A549 (cell line): ENCODE data around the gene CAMTA1.

ENCODE experiments used
- ESRRA ChIP-seq: fragments of 150-350 bp; IDR thresholded peaks from 2 replicates; pipeline ENCODE4 v1.6.1; 2014; ENCODE audit warnings: mild to moderate bottlenecking, low read length, borderline replicate concordance
- RARB ChIP-seq: fragments of 250-450 bp; sonication (Bioruptor Pico); IDR thresholded peaks from 2 replicates; pipeline ENCODE4 v1.8.0; 2021; ENCODE audit warnings: mild to moderate bottlenecking, moderate library complexity
- TF ChIP-seq, protein P1 (sequence below): fragments of >200 bp; sonication (Bioruptor Twin); formaldehyde crosslinking; IDR thresholded peaks from 3 replicates; pipeline ENCODE4 v1.5.1; 2016

GRCh38 chr1:6909857-6910256 is 124.6 kb downstream of the CAMTA1 start:
- TF ChIP-seq ESRRA (no peak), RARB (no peak)
- TF ChIP-seq, protein P1, sequence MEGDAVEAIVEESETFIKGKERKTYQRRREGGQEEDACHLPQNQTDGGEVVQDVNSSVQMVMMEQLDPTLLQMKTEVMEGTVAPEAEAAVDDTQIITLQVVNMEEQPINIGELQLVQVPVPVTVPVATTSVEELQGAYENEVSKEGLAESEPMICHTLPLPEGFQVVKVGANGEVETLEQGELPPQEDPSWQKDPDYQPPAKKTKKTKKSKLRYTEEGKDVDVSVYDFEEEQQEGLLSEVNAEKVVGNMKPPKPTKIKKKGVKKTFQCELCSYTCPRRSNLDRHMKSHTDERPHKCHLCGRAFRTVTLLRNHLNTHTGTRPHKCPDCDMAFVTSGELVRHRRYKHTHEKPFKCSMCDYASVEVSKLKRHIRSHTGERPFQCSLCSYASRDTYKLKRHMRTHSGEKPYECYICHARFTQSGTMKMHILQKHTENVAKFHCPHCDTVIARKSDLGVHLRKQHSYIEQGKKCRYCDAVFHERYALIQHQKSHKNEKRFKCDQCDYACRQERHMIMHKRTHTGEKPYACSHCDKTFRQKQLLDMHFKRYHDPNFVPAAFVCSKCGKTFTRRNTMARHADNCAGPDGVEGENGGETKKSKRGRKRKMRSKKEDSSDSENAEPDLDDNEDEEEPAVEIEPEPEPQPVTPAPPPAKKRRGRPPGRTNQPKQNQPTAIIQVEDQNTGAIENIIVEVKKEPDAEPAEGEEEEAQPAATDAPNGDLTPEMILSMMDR, result no peak
